Stimulated activated naive CD4-positive, alpha-beta T cell treated with Interleukin-2 at 50 U/mL for 16 hours (primary cell): ENCODE results near the gene RTL9.
"Not testable (repeated sequence)": the region's sequence is repeated elsewhere in the genome, so short reads cannot be mapped to it uniquely, and the experiment has no call there.

Experiments
- DNase-seq: peaks from one replicate; lab custom pipeline; 2025; lab: John Stamatoyannopoulos, UW

RTL9 gene

GRCh38 chrX:110358548-110358947 is at the start of gene RTL9:
RTL9 (plus strand) TSS chrX:110358848; CDS start chrX:110450618, 91,770 bp downstream.
- DNase-seq = no peak

- DNase-seq = no peak
These were observed 48.5 kb upstream of the RTL9 start for GRCh38 chrX:110310000-110310790.

DNA sequence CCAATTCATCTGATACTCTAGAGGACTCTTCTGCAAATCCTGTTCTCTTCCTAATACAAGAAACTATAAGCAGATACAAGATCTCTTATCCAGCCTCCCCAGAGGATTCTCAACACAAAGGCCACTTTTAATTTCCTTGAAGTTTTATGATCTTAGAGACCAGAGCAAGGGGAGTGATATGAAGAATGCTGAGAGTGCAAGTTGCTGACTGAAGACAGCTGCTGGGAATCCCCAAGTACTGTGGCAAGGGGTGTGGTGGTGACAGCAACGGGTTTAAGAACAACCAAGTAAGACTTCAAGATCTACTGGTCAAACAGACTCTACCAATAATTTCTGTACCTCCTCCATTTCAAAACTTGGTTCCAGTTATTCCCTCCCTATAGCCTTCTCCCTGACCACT is 47.8 kb upstream of the RTL9 start:
- DNase-seq = peak; percentile 11

- DNase-seq = no peak
These were observed 47.0 kb upstream of the RTL9 start for GRCh38 chrX:110311437-110312230.

DNA sequence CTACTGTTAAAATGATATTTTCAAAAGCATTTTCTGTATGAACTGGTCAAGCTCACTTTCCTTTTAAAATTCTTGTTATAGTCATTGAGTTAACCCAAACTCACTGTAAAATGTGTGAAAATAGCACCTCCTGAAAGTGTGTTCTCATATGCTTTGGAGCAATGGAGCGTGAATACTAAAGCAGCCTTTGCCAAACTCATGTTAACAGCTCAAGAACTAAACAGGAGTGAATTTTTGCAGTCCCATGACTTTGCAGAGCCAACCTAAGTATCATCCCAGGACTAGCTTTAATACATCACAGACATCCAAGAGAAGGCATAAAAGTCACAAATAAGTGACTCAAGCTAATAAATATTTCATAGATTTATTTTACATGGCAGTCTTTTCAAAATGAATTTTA is 43.1 kb upstream of the RTL9 start:
- DNase-seq = no peak

GRCh38 chrX:110316351-110317060 is 42.1 kb upstream of the RTL9 start:
- DNase-seq = no peak

GRCh38 chrX:110317061-110317819 is 41.4 kb upstream of the RTL9 start:
- peak; percentile 28 for DNase-seq

GRCh38 chrX:110317820-110318663 is 40.6 kb upstream of the RTL9 start, which contains the start of gene AMMECR1:
AMMECR1 (minus strand) TSS chrX:110318085; CDS start chrX:110318071, 14 bp downstream.
- DNase-seq = peak; percentile 77

- no peak for DNase-seq
These were observed 40.0 kb upstream of the RTL9 start for GRCh38 chrX:110318664-110318968.

- DNase-seq = no peak
These were observed 38.2 kb upstream of the RTL9 start for GRCh38 chrX:110320381-110320987.

DNA sequence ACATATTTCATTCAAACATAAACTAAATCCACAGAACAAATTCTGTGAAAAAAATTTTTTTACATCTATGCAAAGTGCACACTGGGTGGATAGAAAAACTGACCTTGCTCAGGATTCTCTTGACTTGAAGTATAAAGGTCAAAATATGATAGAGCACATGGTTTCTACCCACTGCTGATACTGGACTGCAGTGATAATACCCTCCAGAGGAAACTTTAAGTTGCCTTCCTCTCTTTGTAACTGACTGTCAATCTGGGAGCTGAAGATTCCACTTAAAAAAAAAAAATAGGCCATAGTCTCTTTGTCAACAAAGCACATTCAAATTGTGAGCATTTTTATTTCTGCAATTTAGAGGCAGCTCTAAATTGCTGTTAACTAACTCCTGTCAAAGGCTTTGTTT is 37.6 kb upstream of the RTL9 start:
- no peak for DNase-seq

DNA sequence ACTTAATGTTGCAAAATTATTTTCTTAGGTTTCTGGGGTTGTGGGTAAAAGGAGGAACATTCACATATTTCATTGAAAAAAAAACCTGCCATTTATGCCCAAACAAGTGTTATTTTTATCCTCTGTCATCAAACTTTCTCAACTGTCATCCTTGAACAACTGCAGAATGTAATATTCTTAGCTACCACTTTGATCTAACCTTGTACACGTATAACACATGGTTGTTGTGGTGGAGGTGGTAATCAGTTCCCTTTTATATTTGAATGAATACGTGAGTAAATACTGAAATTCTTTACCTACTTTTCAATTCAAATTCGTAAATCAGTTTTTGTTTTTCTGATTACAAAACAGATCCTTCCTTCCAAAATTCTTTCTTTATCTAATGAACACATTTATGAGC is 37.0 kb upstream of the RTL9 start:
- DNase-seq = no peak

- DNase-seq = no peak
These were observed 36.0 kb upstream of the RTL9 start for GRCh38 chrX:110322603-110323002.

DNA sequence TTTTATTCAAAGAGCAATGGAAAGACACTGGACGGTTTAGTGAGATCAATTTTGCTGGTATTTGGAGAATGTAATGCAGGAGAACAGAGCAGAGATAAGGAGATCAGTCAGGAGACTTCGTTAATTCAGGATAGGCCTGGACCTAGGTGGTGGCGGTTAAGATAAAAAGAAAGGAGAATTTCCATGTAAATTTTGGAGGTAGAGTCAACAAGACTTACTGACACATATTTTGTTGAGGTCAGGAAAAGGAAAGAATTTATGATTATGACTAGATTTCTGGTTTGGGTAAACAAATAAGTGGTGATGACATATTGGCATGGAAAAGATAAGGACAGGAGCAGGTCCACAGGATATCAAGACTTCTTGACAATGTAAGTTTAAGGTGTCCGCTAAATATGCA is 31.9 kb upstream of the RTL9 start:
- DNase-seq = no peak

- no peak for DNase-seq
These were observed 31.3 kb upstream of the RTL9 start for GRCh38 chrX:110327336-110327735.

GRCh38 chrX:110328613-110329012 is 30.0 kb upstream of the RTL9 start:
- DNase-seq = not testable (repeated sequence)

DNA sequence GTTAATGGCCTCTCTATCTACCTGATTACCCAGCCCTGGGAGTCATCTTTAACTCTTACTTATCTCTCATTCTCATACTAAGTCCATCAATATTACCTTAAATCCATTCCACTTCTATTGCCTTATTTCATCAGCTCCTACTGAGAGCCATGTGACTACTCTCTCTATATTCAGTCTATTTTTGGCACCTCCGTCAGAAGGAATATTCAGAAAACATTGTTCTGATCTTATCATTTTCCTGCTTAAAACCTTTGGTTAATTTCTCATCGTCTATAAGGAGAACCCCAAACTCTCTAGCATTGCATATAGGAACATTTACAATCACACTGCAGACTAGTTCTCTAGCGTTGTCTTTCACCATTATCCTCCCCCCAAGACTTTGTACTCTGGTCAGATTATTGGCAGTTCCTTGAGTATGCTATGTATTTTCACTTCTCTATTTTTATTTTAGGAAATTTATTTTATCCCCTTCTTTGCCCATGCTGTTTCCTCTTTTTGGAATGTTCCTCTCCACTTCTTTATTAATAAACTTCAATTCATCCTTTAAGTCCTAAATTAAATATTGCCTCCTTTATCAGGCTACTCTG is 27.1 kb upstream of the RTL9 start:
- DNase-seq = no peak

- DNase-seq = not testable (repeated sequence)
These were observed 25.2 kb upstream of the RTL9 start for GRCh38 chrX:110333458-110333857.

DNA sequence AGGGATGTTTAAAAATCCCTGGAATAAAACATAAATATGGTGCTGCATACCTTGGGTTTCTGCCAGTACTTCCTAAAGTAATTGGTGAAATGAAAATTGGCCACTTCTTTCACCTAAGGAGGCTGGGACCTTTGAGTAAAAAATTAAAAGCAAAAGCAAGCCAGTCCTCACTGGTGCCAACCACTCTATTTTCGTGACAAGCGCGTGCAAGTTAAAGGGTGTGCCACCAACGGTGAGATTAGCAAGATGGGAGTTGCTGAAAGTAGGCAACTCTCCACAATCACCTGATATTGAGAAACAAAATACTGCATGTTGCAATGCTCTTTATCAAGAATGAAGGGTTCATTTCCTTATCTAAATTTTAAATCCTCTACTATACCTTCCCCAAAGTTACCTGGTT is 19.7 kb upstream of the RTL9 start:
- DNase-seq = no peak
